Pancreas (tissue), 10 donors: Measurements from ENCODE around the gene SHC3. TPM values are rescaled to one million over a fixed set of nuclear protein-coding genes. Genes with fewer than 3 reads are reported as not detected.

Source experiments
- ATAC-seq, 4 donors: fragments of 200-7000 bp; cut with Tn5 transposase; one replicate each; pipeline versions ENCODE4 v1.8.0 to v1.9.1; 2020; ENCODE audit warnings: mild to moderate bottlenecking in 4 of 4, moderate library complexity in 4 of 4
- DNase-seq, 6 donors: peaks; one replicate each; pipeline ENCODE4 v3.0.0-alpha.2; 2020
- FAIRE-seq: peaks from 2 replicates; lab custom pipeline; 2012; peaks lifted over from hg19 to GRCh38; lab: Jason Lieb, UNC
- H3K27ac ChIP-seq, 4 donors: fragments of 200-600 bp; sonication (generic); 1 replicate in 3 of 4; 2 replicates in 1 of 4; pipeline versions ENCODE4 v1.5.0 to v1.8.0; 2020
- H3K27me3 ChIP-seq, 4 donors: fragments of 200-600 bp; one replicate each; pipeline ENCODE4 v1.8.0; 2021
- H3K36me3 ChIP-seq, 3 donors: fragments of 200-600 bp; sonication (generic) in 1 of 3; one replicate each; pipeline versions ENCODE4 v1.5.0 to v1.8.0; 2020 to 2021
- H3K4me1 ChIP-seq, 3 donors: fragments of 200-600 bp; one replicate each; pipeline ENCODE4 v1.8.0; 2021
- H3K4me3 ChIP-seq, 4 donors: fragments of 200-600 bp; sonication (generic) in 2 of 4; one replicate each; pipeline versions ENCODE4 v1.5.0 to v1.8.0; 2020 to 2021
- H3K9me3 ChIP-seq, 4 donors: fragments of 200-600 bp; one replicate each; pipeline ENCODE4 v1.8.0; 2021
- CTCF ChIP-seq, 4 donors: fragments of 200-600 bp; sonication (generic) in 3 of 4; IDR thresholded peaks; one replicate each; pipeline versions ENCODE4 v1.5.0 to v1.8.0; 2021; ENCODE audit warnings: antibody characterized with exemption in 4 of 4
- WGBS, 2 donors: extraction: QIAGEN DNeasy Blood & Tissue Kit; methylation state at CpG; one replicate each; pipeline ENCODE4 v1.1.7; 2013; 5-methylcytosine and 5-hydroxymethylcytosine counted together
- intact Hi-C, 3 donors: fragments of 100-400 bp; cut with DNase I; formaldehyde crosslinking; loops; one replicate each; pipeline versions ENCODE4 v1.11.1 to v1.14.2; 2022
- polyA plus RNA-seq, 2 donors: library from polyadenylated mRNA; stranded (reverse); fragments of 200-250 nt; gene quantifications; one replicate each; pipeline ENCODE4 v1.2.3, GENCODE V29; 2013
- total RNA-seq, 6 donors: library from RNA; stranded (reverse); fragmentation: NEBNext Ultra II Directional in 4 of 6; extraction: Animal tissue kit (Norgen Biotek cat#: 25700) in 4 of 6; gene quantifications; one replicate each; pipeline versions ENCODE4 v1.2.1 to v1.2.4, GENCODE V29; 2021 to 2023
- donor health status: healthy with polysubstance abuse.
- donor health status: DM: no; HTN: no; CAD: no; lungs with moderate emphysema.
- donor health status: DM: no; HTN: no; CAD: no.
- donor health status: control.
- donor health status: control.
- donor health status: Bipolar disorder and iron deficiency.
- donor health status: DM: yes; HTN: yes; CAD: no.
- donor health status: DM: no; HTN: no; CAD: no.
- donor health status: DM: no; HTN: no; CAD: no.
- donor health status: DM: yes; HTN: yes; CAD: no.

The SHC3 gene
- total and polyA plus RNA-seq, 8 donors, result 0.19 to 6.3 (median 1.8) TPM

GRCh38 chr9:89096807-89097206, 81.8 kb downstream of the SHC3 start:
- DNase-seq, result no peak
- ATAC-seq, result no peak
- WGBS, 2 donors, result 90 to 91% methylated on average over 7 of the region's 7 CpGs
- intact Hi-C loops, result no loop called here
- H3K27ac ChIP-seq, result no peak overlapping the region
- H3K4me3 ChIP-seq, result no peak overlapping the region
- no peaks in the 10 kb centered on the region for H3K4me1 ChIP-seq
- TF ChIP-seq CTCF (IDR thresholded peaks at IDR 0.05), result no peak
- no peaks in the 10 kb centered on the region for H3K9me3 ChIP-seq
- H3K27me3 ChIP-seq, result no peaks in the 10 kb centered on the region
- FAIRE-seq, result no peak
- H3K36me3 ChIP-seq, result no peaks in the 10 kb centered on the region

GRCh38 chr9:89095761-89096528, 82.7 kb downstream of the SHC3 start:
- no peak for TF ChIP-seq CTCF (IDR thresholded peaks at IDR 0.05)
- no peak for ATAC-seq
- no peak overlapping the region for H3K4me3 ChIP-seq
- FAIRE-seq, result no peak
- H3K27me3 ChIP-seq, result no peaks in the 10 kb centered on the region
- H3K27ac ChIP-seq, result no peak overlapping the region
- no peaks in the 10 kb centered on the region for H3K4me1 ChIP-seq
- no peak for DNase-seq
- H3K36me3 ChIP-seq, result no peaks in the 10 kb centered on the region
- intact Hi-C loops, result no loop called here
- 69 to 75% methylated on average over 11 of the region's 11 CpGs for WGBS, 2 donors
- H3K9me3 ChIP-seq, result no peaks in the 10 kb centered on the region

GRCh38 chr9:89093201-89093975, 85.2 kb downstream of the SHC3 start:
- no peak for FAIRE-seq
- Histone ChIP-seq H3K27ac (no peak overlapping the region), H3K4me3 (no peak overlapping the region), H3K27me3 (no peaks in the 10 kb centered on the region), H3K4me1 (no peaks in the 10 kb centered on the region), H3K36me3 (no peaks in the 10 kb centered on the region), H3K9me3 (no peaks in the 10 kb centered on the region)
- intact Hi-C loops, result no loop called here
- DNase-seq, result no peak
- TF ChIP-seq CTCF (IDR thresholded peaks at IDR 0.05), result no peak
- WGBS, 2 donors, result 98 to 100% methylated on average over 3 of the region's 3 CpGs
- ATAC-seq, result no peak

- DNase-seq, result no peak
- Histone ChIP-seq H3K27me3 (no peaks in the 10 kb centered on the region), H3K27ac (no peak overlapping the region), H3K9me3 (no peaks in the 10 kb centered on the region), H3K4me1 (no peaks in the 10 kb centered on the region), H3K4me3 (no peak overlapping the region), H3K36me3 (no peaks in the 10 kb centered on the region)
- ATAC-seq, result no peak
- WGBS, 2 donors, result 92 to 94% methylated on average over 3 of the region's 3 CpGs
- no peak for FAIRE-seq
- TF ChIP-seq CTCF (IDR thresholded peaks at IDR 0.05), result no peak
- intact Hi-C loops, result no loop called here
Measured at GRCh38 chr9:89089176-89089575, 89.4 kb downstream of the SHC3 start.

GRCh38 chr9:89083626-89084025, 95.0 kb downstream of the SHC3 start:
- no peak for TF ChIP-seq CTCF (IDR thresholded peaks at IDR 0.05)
- intact Hi-C loops, result no loop called here
- Histone ChIP-seq H3K4me1 (no peaks in the 10 kb centered on the region), H3K9me3 (no peaks in the 10 kb centered on the region), H3K27me3 (no peaks in the 10 kb centered on the region), H3K27ac (no peak overlapping the region), H3K4me3 (no peak overlapping the region), H3K36me3 (no peaks in the 10 kb centered on the region)
- FAIRE-seq (no peak), ATAC-seq (no peak), DNase-seq (no peak)
- 82 to 84% methylated on average over 6 of the region's 6 CpGs for WGBS, 2 donors
